H9 (cell line): Measurements from ENCODE around the gene TBC1D4. TPM values are rescaled to one million over a fixed set of nuclear protein-coding genes. Genes with fewer than 3 reads are reported as not detected.

Experiments used
- DNase-seq: peaks from one replicate; pipeline ENCODE4 v3.0.0-alpha.2; 2017
- H2AFZ ChIP-seq: one replicate; pipeline ENCODE4 v1.6.1; 2013; ENCODE audit warnings: mild to moderate bottlenecking, low read length, control low read depth, moderate library complexity
- H2AK5ac ChIP-seq: 2 replicates; pipeline ENCODE4 v1.6.1; 2013; ENCODE audit warnings: low read length, control low read depth, mixed read lengths; ENCODE audit not compliant: insufficient read length
- H2BK120ac ChIP-seq: one replicate; pipeline ENCODE4 v1.6.1; 2013; ENCODE audit warnings: low read depth, mild to moderate bottlenecking, low read length, control low read depth, inconsistent platforms; ENCODE audit not compliant: poor library complexity, severe bottlenecking
- H2BK12ac ChIP-seq: 2 replicates; pipeline ENCODE4 v1.6.1; 2013; ENCODE audit warnings: low read length, control low read depth, mixed read lengths, low read depth; ENCODE audit not compliant: insufficient read length
- H2BK15ac ChIP-seq: 2 replicates; pipeline ENCODE4 v1.6.1; 2013; ENCODE audit warnings: low read depth, low read length, control low read depth
- H2BK20ac ChIP-seq: one replicate; pipeline ENCODE4 v1.6.1; 2013; ENCODE audit warnings: low read depth, mild to moderate bottlenecking, low read length, control low read depth, inconsistent platforms; ENCODE audit not compliant: poor library complexity, severe bottlenecking
- H2BK5ac ChIP-seq: 2 replicates; pipeline ENCODE4 v1.6.1; 2013; ENCODE audit warnings: low read length, control low read depth, mixed read lengths; ENCODE audit not compliant: insufficient read length
- H3K14ac ChIP-seq: 2 replicates; pipeline ENCODE4 v1.6.1; 2013; ENCODE audit warnings: low read length, control low read depth; ENCODE audit not compliant: insufficient read depth
- H3K18ac ChIP-seq: 2 replicates; pipeline ENCODE4 v1.6.1; 2013; ENCODE audit warnings: low read depth, mild to moderate bottlenecking, mixed read lengths, low read length, control low read depth; ENCODE audit not compliant: insufficient read length
- H3K23ac ChIP-seq: 2 replicates; pipeline ENCODE4 v1.6.1; 2013; ENCODE audit warnings: low read length, control low read depth, mixed read lengths, low read depth; ENCODE audit not compliant: insufficient read length
- H3K23me2 ChIP-seq: 2 replicates; pipeline ENCODE4 v1.6.1; 2013; ENCODE audit warnings: low read depth, mild to moderate bottlenecking, mixed read lengths, low read length, control low read depth; ENCODE audit not compliant: insufficient read length, poor library complexity, severe bottlenecking
- H3K27ac ChIP-seq: 2 replicates; pipeline ENCODE4 v1.5.1; 2013; ENCODE audit warnings: low read length, control low read depth, mixed read lengths, low read depth; ENCODE audit not compliant: insufficient read length
- H3K27me3 ChIP-seq: 2 replicates; pipeline ENCODE4 v1.6.1; 2013; ENCODE audit warnings: low read length, control low read depth, inconsistent platforms; ENCODE audit not compliant: insufficient read depth
- H3K4ac ChIP-seq: 2 replicates; pipeline ENCODE4 v1.6.1; 2013; ENCODE audit warnings: low read depth, mild to moderate bottlenecking, control low read depth, inconsistent platforms, low read length, moderate library complexity
- H3K4me1 ChIP-seq: 2 replicates; pipeline ENCODE4 v1.6.1; 2013; ENCODE audit warnings: low read length, control low read depth, inconsistent platforms; ENCODE audit not compliant: insufficient read depth
- H3K4me2 ChIP-seq: 2 replicates; pipeline ENCODE4 v1.6.1; 2013; ENCODE audit warnings: low read length, control low read depth, mixed read lengths; ENCODE audit not compliant: insufficient read length, insufficient read depth
- H3K56ac ChIP-seq: 2 replicates; pipeline ENCODE4 v1.6.1; 2013; ENCODE audit warnings: low read depth, mild to moderate bottlenecking, mixed read lengths, low read length, control low read depth; ENCODE audit not compliant: insufficient read length
- H3K79me1 ChIP-seq: 2 replicates; pipeline ENCODE4 v1.6.1; 2013; ENCODE audit warnings: low read depth, mild to moderate bottlenecking, moderate library complexity, low read length, control low read depth, inconsistent platforms; ENCODE audit not compliant: insufficient read depth, poor library complexity, severe bottlenecking
- H3K79me2 ChIP-seq: 2 replicates; pipeline ENCODE4 v1.6.1; 2013; ENCODE audit warnings: low read length, control low read depth, inconsistent platforms; ENCODE audit not compliant: insufficient read depth
- H3K9ac ChIP-seq: 2 replicates; pipeline ENCODE4 v1.6.1; 2013; ENCODE audit warnings: low read length, control low read depth, mixed read lengths; ENCODE audit not compliant: insufficient read length; ENCODE audit errors: extremely low read depth
- H3K9me3 ChIP-seq: one replicate; pipeline ENCODE4 v1.6.1; 2013; ENCODE audit warnings: low read depth, low read length, inconsistent platforms; ENCODE audit not compliant: control insufficient read depth
- H3T11ph ChIP-seq: one replicate; pipeline ENCODE4 v1.6.1; 2013; ENCODE audit warnings: mild to moderate bottlenecking, low read length, control low read depth, inconsistent platforms
- H4K20me1 ChIP-seq: one replicate; pipeline ENCODE4 v1.6.1; 2013; ENCODE audit not compliant: control insufficient read depth, insufficient read length, insufficient read depth
- H4K5ac ChIP-seq: 2 replicates; pipeline ENCODE4 v1.6.1; 2013; ENCODE audit warnings: low read depth, mild to moderate bottlenecking, mixed read lengths, low read length, control low read depth; ENCODE audit not compliant: insufficient read length
- H4K8ac ChIP-seq: replicated peaks from 2 replicates; pipeline ENCODE4 v1.6.1; 2013; ENCODE audit warnings: low read length, control low read depth, mixed read lengths, low read depth; ENCODE audit not compliant: insufficient read length
- H4K91ac ChIP-seq: 2 replicates; pipeline ENCODE4 v1.6.1; 2013; ENCODE audit warnings: low read depth, mild to moderate bottlenecking, moderate library complexity, mixed read lengths, low read length, control low read depth; ENCODE audit not compliant: insufficient read length
- H3K27ac Mint-ChIP-seq, 3 experiments: 2 replicates in 2 of 3; 3 replicates in 1 of 3; pipeline ENCODE4 v1.8.0; 2020 to 2021; ENCODE audit warnings: mixed read lengths in 3 of 3, mild to moderate bottlenecking in 1 of 3, moderate library complexity in 1 of 3
- H3K27me3 Mint-ChIP-seq: 2 replicates; pipeline ENCODE4 v1.8.0; 2021; ENCODE audit warnings: low read depth, mild to moderate bottlenecking, moderate library complexity, mixed read lengths
- H3K36me3 Mint-ChIP-seq, 3 experiments: 2 replicates in 2 of 3; 3 replicates in 1 of 3; pipeline ENCODE4 v1.8.0; 2020 to 2021; ENCODE audit warnings: low read depth in 3 of 3, mixed read lengths in 3 of 3; ENCODE audit not compliant: insufficient read depth in 1 of 3
- H3K4me1 Mint-ChIP-seq, 2 experiments: 2 replicates each; pipeline ENCODE4 v1.8.0; 2020; ENCODE audit warnings: mixed read lengths in 2 of 2
- H3K4me3 Mint-ChIP-seq, 2 experiments: 2 replicates in 1 of 2; 3 replicates in 1 of 2; pipeline ENCODE4 v1.8.0; 2020 to 2021; ENCODE audit warnings: mild to moderate bottlenecking in 2 of 2, mixed read lengths in 2 of 2, moderate library complexity in 1 of 2
- H3K9me3 Mint-ChIP-seq, 2 experiments: 2 replicates in 1 of 2; 3 replicates in 1 of 2; pipeline ENCODE4 v1.8.0; 2020; ENCODE audit warnings: mild to moderate bottlenecking in 2 of 2, mixed read lengths in 2 of 2, moderate library complexity in 1 of 2
- CTCF ChIP-seq: fragments of 200-600 bp; sonication (generic); conservative IDR thresholded peaks from 3 replicates; pipeline ENCODE4 v1.8.0; 2021; ENCODE audit warnings: antibody characterized with exemption, mild to moderate bottlenecking
- WGBS: extraction: QIAGEN DNeasy Blood & Tissue Kit; methylation state at CpG from one replicate; pipeline ENCODE4 v1.1.7; 2013; ENCODE audit warnings: missing lambda C conversion rate, low lambda C conversion rate, mixed read lengths; ENCODE audit not compliant: insufficient read length; ENCODE audit errors: extremely low coverage; 5-methylcytosine and 5-hydroxymethylcytosine counted together
- total RNA-seq: library from RNA; stranded (reverse); gene quantifications from 2 replicates; pipeline ENCODE4 v1.2.1, GENCODE V29; 2021

TBC1D4 gene
- total RNA-seq, 1 experiment from 2014 or later = 10.5 TPM

DNA sequence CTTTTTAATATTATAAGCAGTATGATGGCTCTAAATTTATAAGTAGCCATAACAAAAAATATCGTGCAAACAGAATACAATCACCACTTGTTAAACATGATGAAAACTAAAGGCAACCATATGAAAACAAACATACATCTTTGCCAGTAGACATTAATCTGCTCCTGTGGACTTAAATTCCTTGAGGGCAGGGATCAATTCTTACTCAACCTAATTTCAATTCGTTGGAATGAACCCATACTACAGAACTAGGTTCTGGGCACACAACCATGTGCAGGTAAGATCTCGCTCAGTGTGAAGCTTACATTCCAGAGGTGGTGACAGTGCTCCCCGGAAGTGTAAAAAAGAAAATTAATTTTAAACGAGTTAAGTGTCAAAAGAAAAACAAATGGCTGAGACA lies 13.4 kb downstream of the TBC1D4 start:
- Mint-ChIP-seq H3K4me3 (no peak overlapping the region), H3K36me3 (peaks cover 19 to 25% (median 20%) of the 10 kb centered on the region in 3 experiments), H3K4me1 (peaks cover 8 to 12% of the 10 kb centered on the region in 2 experiments), H3K27me3 (no peaks in the 10 kb centered on the region), H3K9me3 (peaks cover 13 to 19% of the 10 kb centered on the region in 2 experiments), H3K27ac (peak overlapping the region in 1 of 3 experiments; percentile 68; a peak in 1 of 7 replicates)
- Histone ChIP-seq H3K14ac (no peak overlapping the region), H3K27me3 (no peaks in the 10 kb centered on the region), H3K23ac (no peak overlapping the region), H4K8ac (no peak overlapping the region), H3K79me1 (no peaks in the 10 kb centered on the region), H3T11ph (no peak overlapping the region), H3K23me2 (no peaks in the 10 kb centered on the region), H3K4ac (no peak overlapping the region), H2AK5ac (no peak overlapping the region), H4K20me1 (no peaks in the 10 kb centered on the region), H3K18ac (no peak overlapping the region), H2BK120ac (no peak overlapping the region), H2BK15ac (no peak overlapping the region), H4K91ac (no peak overlapping the region), H3K4me1 (no peaks in the 10 kb centered on the region), H2AFZ (no peak overlapping the region), H3K56ac (no peak overlapping the region), H2BK20ac (no peak overlapping the region), H2BK5ac (no peak overlapping the region), H3K4me2 (no peak overlapping the region), H3K9ac (no peak overlapping the region), H4K5ac (no peak overlapping the region), H2BK12ac (no peak overlapping the region), H3K27ac (no peak overlapping the region), H3K9me3 (peaks cover 14% of the 10 kb centered on the region), H3K79me2 (no peaks in the 10 kb centered on the region)
- no peak for DNase-seq
- TF ChIP-seq CTCF = no peak
- no CpG with 5 or more reads among the region's 5 CpGs for WGBS
